ENCODE data around the gene TPT1.

DNA sequence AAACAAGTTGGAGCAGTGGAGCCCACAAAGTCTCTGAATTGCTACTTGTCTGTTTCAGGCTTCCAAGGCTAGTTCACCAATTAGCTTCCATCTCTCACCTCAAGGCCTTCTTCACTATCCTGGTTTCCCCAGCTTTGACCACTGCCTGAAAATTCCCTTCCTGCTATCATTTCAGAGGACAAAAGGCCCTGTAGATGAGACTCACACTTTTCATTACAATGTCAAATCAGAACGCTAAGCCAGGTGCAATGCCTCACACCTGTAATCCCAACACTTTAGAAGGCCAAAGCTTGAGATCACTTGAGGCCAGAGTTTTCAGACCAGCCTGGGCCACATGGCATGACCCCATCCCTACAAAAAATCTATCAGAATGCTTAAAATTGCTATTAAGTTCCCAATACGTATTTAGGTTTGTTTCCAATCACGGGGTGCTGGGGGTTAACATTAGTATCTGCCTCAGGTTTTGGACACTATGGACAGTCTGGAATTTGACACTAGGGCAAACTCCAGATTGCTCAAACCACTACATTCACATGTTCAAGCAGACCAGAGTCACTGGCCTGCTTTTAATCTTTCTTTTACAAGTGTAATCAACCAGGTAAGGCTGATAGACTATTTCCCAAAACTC lies 5.5 kb downstream of the TPT1 start:
- TF ChIP-seq, protein P1, sequence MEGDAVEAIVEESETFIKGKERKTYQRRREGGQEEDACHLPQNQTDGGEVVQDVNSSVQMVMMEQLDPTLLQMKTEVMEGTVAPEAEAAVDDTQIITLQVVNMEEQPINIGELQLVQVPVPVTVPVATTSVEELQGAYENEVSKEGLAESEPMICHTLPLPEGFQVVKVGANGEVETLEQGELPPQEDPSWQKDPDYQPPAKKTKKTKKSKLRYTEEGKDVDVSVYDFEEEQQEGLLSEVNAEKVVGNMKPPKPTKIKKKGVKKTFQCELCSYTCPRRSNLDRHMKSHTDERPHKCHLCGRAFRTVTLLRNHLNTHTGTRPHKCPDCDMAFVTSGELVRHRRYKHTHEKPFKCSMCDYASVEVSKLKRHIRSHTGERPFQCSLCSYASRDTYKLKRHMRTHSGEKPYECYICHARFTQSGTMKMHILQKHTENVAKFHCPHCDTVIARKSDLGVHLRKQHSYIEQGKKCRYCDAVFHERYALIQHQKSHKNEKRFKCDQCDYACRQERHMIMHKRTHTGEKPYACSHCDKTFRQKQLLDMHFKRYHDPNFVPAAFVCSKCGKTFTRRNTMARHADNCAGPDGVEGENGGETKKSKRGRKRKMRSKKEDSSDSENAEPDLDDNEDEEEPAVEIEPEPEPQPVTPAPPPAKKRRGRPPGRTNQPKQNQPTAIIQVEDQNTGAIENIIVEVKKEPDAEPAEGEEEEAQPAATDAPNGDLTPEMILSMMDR (conservative IDR thresholded peaks at IDR 0.05; ENCODE audit: low read depth, low read length), result no peak
- TF ChIP-seq EZH2 (IDR thresholded peaks at IDR 0.05; ENCODE audit: borderline replicate concordance, low read depth, low read length, poor library complexity, severe bottlenecking), result no peak
